Colonic mucosa (tissue), 4 donors: ENCODE measurements around the gene PLIN5. TPM values are rescaled to one million over a fixed set of nuclear protein-coding genes. Genes with fewer than 3 reads are reported as not detected.
"Not testable (repeated sequence)": the region's sequence is repeated elsewhere in the genome, so short reads cannot be mapped to it uniquely, and the experiment has no call there.

Experiments
- DNase-seq: peaks from one replicate; pipeline ENCODE4 v3.0.0-alpha.2; 2020
- H3K27ac ChIP-seq: fragments of 200-600 bp; one replicate; pipeline ENCODE4 v1.8.0; 2021
- H3K27me3 ChIP-seq: fragments of 200-600 bp; one replicate; pipeline ENCODE4 v1.8.0; 2021
- H3K36me3 ChIP-seq: fragments of 200-600 bp; one replicate; pipeline ENCODE4 v1.8.0; 2021
- H3K4me1 ChIP-seq: fragments of 200-600 bp; one replicate; pipeline ENCODE4 v1.8.0; 2021; ENCODE audit warnings: mild to moderate bottlenecking
- H3K4me3 ChIP-seq: fragments of 200-600 bp; one replicate; pipeline ENCODE4 v1.8.0; 2021
- H3K9ac ChIP-seq, 2 donors: one replicate each; pipeline ENCODE4 v1.7.0; 2013; ENCODE audit warnings: control low read depth in 2 of 2, low read depth in 2 of 2, low read length in 2 of 2
- H3K9me3 ChIP-seq: fragments of 200-600 bp; one replicate; pipeline ENCODE4 v1.8.0; 2021
- intact Hi-C: fragments of 100-400 bp; cut with DNase I; formaldehyde crosslinking; loops from one replicate; pipeline ENCODE4 v1.14.1; 2022
- total RNA-seq, 2 donors: library from RNA; stranded (reverse); fragmentation: NEBNext Ultra II Directional in 1 of 2; extraction: Animal tissue kit (Norgen Biotek cat#: 25700) in 1 of 2; gene quantifications; one replicate each; pipeline ENCODE4 v1.2.1, GENCODE V29; 2021
- TF ChIP-seq, protein P1 (sequence below): fragments of 200-600 bp; IDR thresholded peaks from one replicate; pipeline ENCODE4 v1.8.0; 2022; ENCODE audit warnings: antibody characterized with exemption, mild to moderate bottlenecking
- donor health status: healthy.
- donor health status: DM: no; HTN: no; CAD: no.
- donor health status: DM: no; HTN: no; CAD: no.

Gene PLIN5
- total RNA-seq, 2 donors from 2014 or later, result 2.0 to 3.5 TPM

DNA sequence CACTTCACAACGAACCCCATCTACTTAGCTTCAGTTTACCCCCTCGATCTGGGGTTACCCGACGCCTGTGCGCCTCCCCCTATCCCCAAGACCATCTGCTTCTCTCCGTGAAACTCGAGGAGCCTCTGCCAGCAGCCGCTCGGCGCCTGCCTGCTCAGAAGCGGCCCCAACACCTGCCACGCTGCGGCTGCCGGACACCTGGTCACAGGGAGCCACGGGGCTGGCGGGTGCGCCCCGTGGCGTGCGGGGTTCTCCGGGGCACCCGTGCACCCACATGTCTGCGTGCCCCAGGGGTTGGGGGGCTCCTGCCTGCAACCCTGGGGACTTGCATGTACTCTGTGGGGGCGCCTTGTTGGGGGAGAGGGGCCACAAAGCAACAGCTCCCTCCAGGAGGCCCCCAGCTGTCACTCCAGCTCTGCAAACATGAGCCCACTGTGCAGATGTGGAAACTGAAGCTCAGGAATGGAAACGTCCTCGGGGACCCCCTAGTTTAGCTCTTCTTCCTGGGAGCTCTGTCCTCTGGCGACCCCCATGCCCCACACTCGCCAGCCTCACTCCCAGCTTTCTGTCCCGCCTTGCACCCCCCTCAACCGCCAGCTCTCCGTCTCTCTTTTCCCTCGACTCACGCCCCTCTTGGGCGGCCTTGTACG is 31.5 kb upstream of the PLIN5 start:
- no peak for DNase-seq
- Histone ChIP-seq H3K4me3 (no peak overlapping the region), H3K9me3 (no peaks in the 10 kb centered on the region), H3K9ac (no peak overlapping the region), H3K4me1 (no peaks in the 10 kb centered on the region), H3K27ac (no peak overlapping the region), H3K36me3 (no peaks in the 10 kb centered on the region), H3K27me3 (no peaks in the 10 kb centered on the region)
- TF ChIP-seq, protein P1, sequence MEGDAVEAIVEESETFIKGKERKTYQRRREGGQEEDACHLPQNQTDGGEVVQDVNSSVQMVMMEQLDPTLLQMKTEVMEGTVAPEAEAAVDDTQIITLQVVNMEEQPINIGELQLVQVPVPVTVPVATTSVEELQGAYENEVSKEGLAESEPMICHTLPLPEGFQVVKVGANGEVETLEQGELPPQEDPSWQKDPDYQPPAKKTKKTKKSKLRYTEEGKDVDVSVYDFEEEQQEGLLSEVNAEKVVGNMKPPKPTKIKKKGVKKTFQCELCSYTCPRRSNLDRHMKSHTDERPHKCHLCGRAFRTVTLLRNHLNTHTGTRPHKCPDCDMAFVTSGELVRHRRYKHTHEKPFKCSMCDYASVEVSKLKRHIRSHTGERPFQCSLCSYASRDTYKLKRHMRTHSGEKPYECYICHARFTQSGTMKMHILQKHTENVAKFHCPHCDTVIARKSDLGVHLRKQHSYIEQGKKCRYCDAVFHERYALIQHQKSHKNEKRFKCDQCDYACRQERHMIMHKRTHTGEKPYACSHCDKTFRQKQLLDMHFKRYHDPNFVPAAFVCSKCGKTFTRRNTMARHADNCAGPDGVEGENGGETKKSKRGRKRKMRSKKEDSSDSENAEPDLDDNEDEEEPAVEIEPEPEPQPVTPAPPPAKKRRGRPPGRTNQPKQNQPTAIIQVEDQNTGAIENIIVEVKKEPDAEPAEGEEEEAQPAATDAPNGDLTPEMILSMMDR, result no peak
- intact Hi-C loops, result no loop called here

DNA sequence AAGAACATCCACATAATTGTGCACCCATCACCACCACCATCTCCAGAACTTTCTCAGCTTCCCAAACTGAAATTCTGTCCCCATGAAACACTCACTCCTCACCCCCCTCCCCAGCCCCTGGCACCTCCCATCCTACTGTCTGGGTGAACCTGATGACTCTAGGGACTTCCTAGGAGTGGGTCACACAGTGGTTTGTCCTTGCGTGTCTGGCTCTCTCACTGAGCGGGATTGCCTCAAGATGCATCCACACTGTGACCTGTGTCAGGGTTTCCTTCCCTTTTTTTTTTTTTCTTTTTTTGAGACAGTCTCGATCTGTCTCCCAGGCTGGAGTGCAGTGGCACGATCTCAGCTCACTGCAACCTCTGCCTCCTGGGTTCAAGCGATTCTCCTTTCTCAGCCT is 28.5 kb upstream of the PLIN5 start:
- H3K36me3 ChIP-seq, H3K4me1 ChIP-seq, DNase-seq, H3K9me3 ChIP-seq, H3K27me3 ChIP-seq, H3K9ac ChIP-seq, H3K27ac ChIP-seq, H3K4me3 ChIP-seq, intact Hi-C loops: not testable (repeated sequence)

DNA sequence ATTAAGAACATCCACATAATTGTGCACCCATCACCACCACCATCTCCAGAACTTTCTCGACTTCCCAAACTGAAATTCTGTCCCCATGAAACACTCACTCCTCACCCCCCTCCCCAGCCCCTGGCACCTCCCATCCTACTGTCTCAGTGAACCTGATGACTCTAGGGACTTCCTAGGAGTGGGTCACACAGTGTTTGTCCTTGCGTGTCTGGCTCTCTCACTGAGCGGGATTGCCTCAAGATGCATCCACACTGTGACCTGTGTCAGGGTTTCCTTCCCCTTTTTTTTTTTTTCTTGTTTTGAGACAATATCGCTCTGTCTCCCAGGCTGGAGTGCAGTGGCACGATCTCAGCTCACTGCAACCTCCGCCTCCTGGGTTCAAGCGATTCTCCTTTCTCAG is 27.1 kb upstream of the PLIN5 start:
- intact Hi-C loops, H3K27ac ChIP-seq, H3K9ac ChIP-seq: not testable (repeated sequence)

DNA sequence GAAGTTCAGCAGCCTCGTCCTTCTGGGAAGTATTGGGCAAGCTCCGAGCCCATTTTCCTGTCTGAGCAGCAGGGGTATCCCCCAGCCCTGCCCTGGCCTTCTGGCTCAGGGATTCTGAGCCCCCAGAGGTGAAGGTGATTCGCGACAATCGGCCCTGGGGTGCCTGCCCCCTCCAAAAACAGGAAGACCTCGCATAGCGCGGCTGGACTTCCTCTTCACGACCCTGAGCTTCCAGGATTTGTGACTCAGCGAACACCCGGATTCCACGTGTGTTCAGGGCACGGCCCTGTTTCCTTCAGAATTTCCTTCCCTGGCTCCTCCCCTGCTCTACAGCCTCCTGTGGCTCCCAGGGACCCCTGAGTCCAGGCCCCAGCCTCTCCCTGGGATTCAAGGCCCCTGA is 24.5 kb upstream of the PLIN5 start, which contains the start of gene SEMA6B:
TSS of gene SEMA6B (minus strand) at position 116 of the 400 bp plus-strand sequence. CDS start 1,227 bp downstream, outside the sequence.
- DNase-seq, result no peak
- Histone ChIP-seq H3K4me3 (no peak within 1 kb of the TSS), H3K9ac (no peak within 1 kb of the TSS), H3K9me3 (no peaks in the 10 kb centered on the region), H3K4me1 (no peaks in the 10 kb centered on the region), H3K36me3 (no peaks in the 10 kb centered on the region), H3K27ac (no peak within 1 kb of the TSS), H3K27me3 (no peaks in the 10 kb centered on the region)
- TF ChIP-seq, protein P1, result no peak
- intact Hi-C loops, result no loop called here

More for the DNA sequence above, 27.1 kb upstream of the PLIN5 start:
- not testable (repeated sequence) for H3K4me1 ChIP-seq, DNase-seq, H3K9me3 ChIP-seq, H3K4me3 ChIP-seq, H3K27me3 ChIP-seq, H3K36me3 ChIP-seq

DNA sequence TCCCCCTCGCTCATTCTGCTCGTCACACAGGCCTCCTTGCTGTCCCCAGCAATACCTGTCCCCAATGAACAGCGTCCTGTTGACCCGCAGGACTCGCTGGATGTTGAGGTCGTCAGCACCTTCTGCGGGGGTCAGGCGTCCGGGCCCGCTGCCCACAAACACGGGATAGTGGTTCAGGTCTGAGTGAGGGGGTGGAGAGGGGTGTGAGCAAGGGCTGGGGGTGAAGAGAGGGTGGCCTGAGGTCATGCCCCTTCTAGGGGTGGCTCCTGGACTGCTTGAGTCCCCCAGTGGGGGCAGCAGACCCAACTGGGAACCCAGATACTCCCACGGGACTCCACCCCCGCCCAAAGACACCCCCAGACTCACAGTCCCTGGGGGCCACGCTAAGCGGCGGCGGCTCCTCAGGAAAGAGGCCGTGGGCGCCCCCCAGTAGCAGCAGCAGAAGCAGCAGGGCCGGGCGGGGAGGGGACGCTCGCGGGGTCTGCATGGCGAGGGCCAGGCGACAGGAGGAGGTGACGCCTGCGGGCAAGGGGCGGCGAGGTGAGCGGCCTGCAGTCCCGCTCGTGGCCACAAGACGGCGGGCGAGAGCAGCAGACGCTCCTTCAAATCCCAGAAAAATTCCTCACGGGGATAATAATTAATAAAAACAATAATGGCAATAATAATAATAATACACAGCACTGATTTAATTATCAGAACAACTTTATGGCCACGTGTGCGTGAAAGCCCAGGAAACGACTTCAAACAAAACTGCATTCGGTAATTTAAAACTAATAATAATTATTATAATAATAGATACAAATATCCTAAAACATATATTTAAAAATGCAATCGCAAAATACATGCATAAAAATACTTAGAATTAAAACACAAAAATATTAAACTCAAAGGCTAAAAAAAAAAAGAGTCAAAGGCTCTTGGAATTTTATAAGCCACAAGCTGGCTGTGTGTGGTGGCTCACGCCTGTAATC is 23.2 kb upstream of the PLIN5 start:
- H3K27ac ChIP-seq, result no peak overlapping the region
- intact Hi-C loops, result no loop called here

More for the DNA sequence above, 23.2 kb upstream of the PLIN5 start:
- H3K9ac ChIP-seq, result no peak overlapping the region
- DNase-seq, result no peak
- no peaks in the 10 kb centered on the region for H3K4me1 ChIP-seq
- no peaks in the 10 kb centered on the region for H3K36me3 ChIP-seq
- TF ChIP-seq, protein P1, result peak; percentile 99
- H3K4me3 ChIP-seq, result peak overlapping the region; percentile 6
- H3K27me3 ChIP-seq, result no peaks in the 10 kb centered on the region
- no peaks in the 10 kb centered on the region for H3K9me3 ChIP-seq
